GM12878 (cell line): ENCODE data around the gene CCBE1.

Experiments used
- CHD1 ChIP-seq: IDR thresholded peaks from 2 replicates; pipeline ENCODE4 v1.6.1; 2012; ENCODE audit warnings: low read depth, low read length, improper control_type of control experiment
- EZH2 ChIP-seq: IDR thresholded peaks from 2 replicates; pipeline ENCODE4 v1.6.1; 2012; ENCODE audit warnings: low read depth, mild to moderate bottlenecking, control low read depth, inconsistent platforms, low read length, borderline replicate concordance; ENCODE audit not compliant: control insufficient read depth
- HCFC1 ChIP-seq: fragments of 150-350 bp; IDR thresholded peaks from 2 replicates; pipeline ENCODE4 v1.6.1; 2014; ENCODE audit warnings: low read length
- HDAC2 ChIP-seq: fragments of 200-600 bp; sonication (generic); IDR thresholded peaks from 2 replicates; pipeline ENCODE4 v1.6.1; 2017
- MYC ChIP-seq: IDR thresholded peaks from 2 replicates; pipeline ENCODE4 v1.6.1; 2011; ENCODE audit warnings: mild to moderate bottlenecking, low read length, moderate library complexity, inconsistent platforms; ENCODE audit not compliant: insufficient read depth, insufficient replicate concordance, insufficient read length, severe bottlenecking
- NBN ChIP-seq: fragments of 450-650 bp; IDR thresholded peaks from 2 replicates; pipeline ENCODE4 v1.6.1; 2016
- POLR2A ChIP-seq: IDR thresholded peaks from 2 replicates; pipeline ENCODE4 v1.6.1; 2011; ENCODE audit warnings: low read depth, mild to moderate bottlenecking, low read length
- POLR2AphosphoS5 ChIP-seq: IDR thresholded peaks from 2 replicates; pipeline ENCODE4 v1.6.1; 2011; ENCODE audit warnings: mild to moderate bottlenecking, low read length, inconsistent platforms
- POU2F2 ChIP-seq: IDR thresholded peaks from 3 replicates; pipeline ENCODE4 v1.6.1; 2011; ENCODE audit warnings: low read depth, mild to moderate bottlenecking, low read length, borderline replicate concordance
- TCF7 ChIP-seq: IDR thresholded peaks from 2 replicates; pipeline ENCODE4 v1.6.1; 2014; ENCODE audit warnings: antibody characterized with exemption, borderline replicate concordance
- USF2 ChIP-seq: IDR thresholded peaks from 2 replicates; pipeline ENCODE4 v1.6.1; 2011; ENCODE audit warnings: low read depth, low read length, improper control_type of control experiment, borderline replicate concordance
- YY1 ChIP-seq: IDR thresholded peaks from 2 replicates; pipeline ENCODE4 v1.6.1; 2011; ENCODE audit warnings: low read depth, mild to moderate bottlenecking, low read length
- ZNF274 ChIP-seq: IDR thresholded peaks from one replicate; pipeline ENCODE4 v1.8.0; 2011; ENCODE audit not compliant: insufficient read length, insufficient read depth
- TF ChIP-seq, protein P1 (sequence below), 3 experiments: IDR thresholded peaks in 2 of 3; conservative IDR thresholded peaks in 1 of 3; 2 replicates each; pipeline ENCODE4 v1.5.1; 2011; ENCODE audit warnings: low read depth in 3 of 3, low read length in 3 of 3, mild to moderate bottlenecking in 3 of 3, control low read depth in 2 of 3, moderate library complexity in 2 of 3, inconsistent platforms in 1 of 3, mixed read lengths in 1 of 3; ENCODE audit not compliant: control insufficient read depth in 2 of 3, insufficient read depth in 1 of 3; ENCODE audit errors: extremely low read depth in 1 of 3

DNA sequence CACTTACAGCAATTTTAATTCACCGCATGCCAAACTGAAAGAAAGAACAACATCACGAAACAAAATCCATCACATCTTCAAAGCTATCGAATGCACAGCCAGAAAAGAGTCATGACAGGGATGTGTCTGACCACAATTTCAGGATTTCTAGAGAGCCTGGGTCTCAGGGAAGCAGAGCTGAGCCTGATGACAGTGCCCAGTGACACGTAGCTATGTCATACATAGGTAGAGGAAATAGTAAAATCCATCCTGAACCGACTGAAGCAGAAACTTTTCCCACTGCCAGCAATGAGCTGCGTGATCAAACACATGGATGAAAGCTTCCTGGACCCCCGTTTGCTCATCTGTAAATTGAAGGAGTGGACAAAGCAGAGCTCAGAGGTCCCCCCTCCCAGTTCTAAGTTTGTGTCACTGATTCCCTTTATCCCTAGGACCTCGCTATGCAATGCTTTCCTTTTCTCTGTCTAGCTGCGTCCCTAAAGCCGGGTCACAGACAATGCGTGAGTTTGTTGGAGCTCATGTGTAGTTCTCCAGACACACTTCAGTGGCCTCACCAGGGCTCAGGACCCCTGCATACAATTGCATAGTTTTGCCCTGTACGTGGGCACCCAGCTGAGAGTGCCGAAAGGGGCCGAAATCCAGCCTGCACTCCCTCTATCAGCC, 37.6 kb downstream of the CCBE1 start:
- TF ChIP-seq, protein P1, sequence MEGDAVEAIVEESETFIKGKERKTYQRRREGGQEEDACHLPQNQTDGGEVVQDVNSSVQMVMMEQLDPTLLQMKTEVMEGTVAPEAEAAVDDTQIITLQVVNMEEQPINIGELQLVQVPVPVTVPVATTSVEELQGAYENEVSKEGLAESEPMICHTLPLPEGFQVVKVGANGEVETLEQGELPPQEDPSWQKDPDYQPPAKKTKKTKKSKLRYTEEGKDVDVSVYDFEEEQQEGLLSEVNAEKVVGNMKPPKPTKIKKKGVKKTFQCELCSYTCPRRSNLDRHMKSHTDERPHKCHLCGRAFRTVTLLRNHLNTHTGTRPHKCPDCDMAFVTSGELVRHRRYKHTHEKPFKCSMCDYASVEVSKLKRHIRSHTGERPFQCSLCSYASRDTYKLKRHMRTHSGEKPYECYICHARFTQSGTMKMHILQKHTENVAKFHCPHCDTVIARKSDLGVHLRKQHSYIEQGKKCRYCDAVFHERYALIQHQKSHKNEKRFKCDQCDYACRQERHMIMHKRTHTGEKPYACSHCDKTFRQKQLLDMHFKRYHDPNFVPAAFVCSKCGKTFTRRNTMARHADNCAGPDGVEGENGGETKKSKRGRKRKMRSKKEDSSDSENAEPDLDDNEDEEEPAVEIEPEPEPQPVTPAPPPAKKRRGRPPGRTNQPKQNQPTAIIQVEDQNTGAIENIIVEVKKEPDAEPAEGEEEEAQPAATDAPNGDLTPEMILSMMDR (IDR thresholded peaks at IDR 0.05 in 2 of 3, conservative IDR thresholded peaks at IDR 0.05 in 1 of 3; ENCODE audit: control insufficient read depth in 2 of 3, extremely low read depth in 1 of 3, insufficient read depth in 1 of 3, low read depth in 3 of 3, low read length in 3 of 3) = no peak
- TF ChIP-seq POLR2AphosphoS5 (no peak), MYC (no peak), POLR2A (no peak), HDAC2 (no peak), ZNF274 (no peak), NBN (no peak), HCFC1 (no peak), CHD1 (no peak), USF2 (no peak), POU2F2 (no peak), TCF7 (no peak), YY1 (no peak), EZH2 (no peak)
